C4-2B (cell line): ENCODE data around the gene CHST14.

Source experiments
- CTCF ChIP-seq: fragments of 450-650 bp; conservative IDR thresholded peaks from 2 replicates; pipeline ENCODE4 v1.5.1; 2017; ENCODE audit warnings: mild to moderate bottlenecking
- ZFX ChIP-seq: fragments of 450-650 bp; IDR thresholded peaks from 2 replicates; pipeline ENCODE4 v1.6.1; 2017

- TF ChIP-seq CTCF (no peak), ZFX (peak; percentile 83)
Observed at GRCh38 chr15:40511472-40512133, 40.8 kb downstream of the CHST14 start.
